ENCODE results near the gene GATA3. TPM values are rescaled to one million over a fixed set of nuclear protein-coding genes. Genes with fewer than 3 reads are reported as not detected.

The GATA3 gene
- total RNA-seq (2022; extraction: Qiagen RNA extraction; ENCODE audit: low read depth): 3.2 to 5.7 TPM (median 4.4 TPM) in 5 replicates

DNA sequence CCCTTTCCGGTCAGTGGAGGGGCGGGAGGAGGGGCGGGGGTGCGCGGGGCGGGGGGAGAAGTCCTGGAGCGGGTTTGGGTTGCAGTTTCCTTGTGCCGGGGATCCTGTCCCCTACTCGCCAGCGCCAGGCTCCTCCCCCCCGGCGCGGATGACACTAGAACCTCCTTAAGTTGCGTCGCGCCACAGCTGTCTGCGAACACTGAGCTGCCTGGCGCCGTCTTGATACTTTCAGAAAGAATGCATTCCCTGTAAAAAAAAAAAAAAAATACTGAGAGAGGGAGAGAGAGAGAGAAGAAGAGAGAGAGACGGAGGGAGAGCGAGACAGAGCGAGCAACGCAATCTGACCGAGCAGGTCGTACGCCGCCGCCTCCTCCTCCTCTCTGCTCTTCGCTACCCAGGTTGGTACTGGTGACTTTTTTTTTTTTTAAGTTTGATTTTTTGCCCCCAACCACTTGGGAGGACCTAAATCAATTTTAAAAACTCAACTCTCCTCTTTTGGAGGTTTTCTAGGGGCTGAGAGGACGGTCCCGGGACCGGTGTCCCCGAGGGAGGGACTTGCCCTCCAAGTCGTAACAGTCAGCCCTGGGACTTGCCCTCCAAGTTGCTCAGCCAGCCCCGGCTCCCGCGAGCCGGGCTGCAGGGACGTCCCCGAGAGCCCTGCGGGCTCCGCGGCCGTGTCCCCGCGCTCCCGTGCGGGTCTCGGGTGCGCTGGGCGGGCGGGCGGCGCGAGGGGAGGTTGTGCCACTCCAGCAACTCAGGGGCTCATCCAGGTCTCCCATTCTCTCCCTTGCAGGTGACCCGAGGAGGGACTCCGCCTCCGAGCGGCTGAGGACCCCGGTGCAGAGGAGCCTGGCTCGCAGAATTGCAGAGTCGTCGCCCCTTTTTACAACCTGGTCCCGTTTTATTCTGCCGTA, at the start of gene GATA3:
Gene GATA3 (plus strand): TSS at position 195 of the 914 bp plus-strand sequence. CDS start 968 bp downstream, outside the sequence.

Other genes with a start within 250 kb of the GATA3 start
- 6.9 to 9.1 TPM (median 8.1 TPM) in 5 replicates for gene TAF3, start 236.2 kb upstream of the GATA3 start, total RNA-seq (2022; extraction: Qiagen RNA extraction; ENCODE audit: low read depth)